GM12892 (cell line): ENCODE results near the gene PRICKLE3.

ENCODE experiments used
- DNase-seq: peaks from one replicate; pipeline ENCODE4 v3.0.0; 2011; ENCODE audit not compliant: insufficient read length
- FAIRE-seq: peaks from 2 replicates; lab custom pipeline; 2011; peaks lifted over from hg19 to GRCh38; lab: Jason Lieb, UNC
- POLR2A ChIP-seq: IDR thresholded peaks from 2 replicates; pipeline ENCODE4 v1.6.1; 2011; ENCODE audit warnings: low read depth, low read length, control low read depth
- POLR2AphosphoS5 ChIP-seq: IDR thresholded peaks from 2 replicates; pipeline ENCODE4 v1.6.1; 2011; ENCODE audit warnings: low read depth, low read length, control low read depth
- TAF1 ChIP-seq: IDR thresholded peaks from 2 replicates; pipeline ENCODE4 v1.6.1; 2011; ENCODE audit warnings: low read depth, mild to moderate bottlenecking, control low read depth, low read length, borderline replicate concordance

Gene PRICKLE3

GRCh38 chrX:49204709-49205108 is 18.5 kb upstream of the PRICKLE3 start:
- TF ChIP-seq TAF1 (no peak), POLR2A (no peak), POLR2AphosphoS5 (no peak)
- DNase-seq (no peak), FAIRE-seq (no peak)

- TF ChIP-seq TAF1 (no peak), POLR2A (no peak), POLR2AphosphoS5 (no peak)
- DNase-seq (no peak), FAIRE-seq (no peak)
Measured at GRCh38 chrX:49204017-49204416, 17.8 kb upstream of the PRICKLE3 start.

- no peak for DNase-seq
- no peak for FAIRE-seq
- TF ChIP-seq TAF1 (no peak), POLR2A (no peak), POLR2AphosphoS5 (no peak)
Measured at GRCh38 chrX:49203536-49203935, 17.4 kb upstream of the PRICKLE3 start.

- TF ChIP-seq POLR2A (no peak), POLR2AphosphoS5 (no peak), TAF1 (no peak)
- FAIRE-seq = peak; percentile 9
- DNase-seq = no peak
Measured at GRCh38 chrX:49202022-49202421, 15.8 kb upstream of the PRICKLE3 start.

- DNase-seq = peak; percentile 88
- TF ChIP-seq POLR2AphosphoS5 (peak; percentile 66), TAF1 (no peak), POLR2A (peak; percentile 76; the same call in 1 of the 2 replicates)
- FAIRE-seq = peak; percentile 78
Measured at GRCh38 chrX:49199906-49200771, 14.0 kb upstream of the PRICKLE3 start, which contains the start of gene SYP. Gene SYP, minus strand, starts transcription at chrX:49200193. Its CDS starts 7 bp downstream, at chrX:49200186.

- no peak for FAIRE-seq
- no peak for DNase-seq
- TF ChIP-seq POLR2A = no peak
- no peak for TF ChIP-seq POLR2AphosphoS5
- no peak for TF ChIP-seq TAF1
Measured at GRCh38 chrX:49199315-49199595, 13.1 kb upstream of the PRICKLE3 start.

GRCh38 chrX:49198540-49199314 is 12.6 kb upstream of the PRICKLE3 start:
- TF ChIP-seq TAF1 = no peak
- no peak for TF ChIP-seq POLR2AphosphoS5
- no peak for TF ChIP-seq POLR2A
- FAIRE-seq = no peak
- no peak for DNase-seq

GRCh38 chrX:49197543-49198087 is 11.4 kb upstream of the PRICKLE3 start:
- DNase-seq = no peak
- no peak for TF ChIP-seq TAF1
- no peak for TF ChIP-seq POLR2AphosphoS5
- TF ChIP-seq POLR2A = no peak
- no peak for FAIRE-seq

- DNase-seq = no peak
- TF ChIP-seq POLR2AphosphoS5 (no peak), POLR2A (no peak), TAF1 (no peak)
- no peak for FAIRE-seq
Measured at GRCh38 chrX:49193542-49193964, 7.4 kb upstream of the PRICKLE3 start.

- FAIRE-seq (no peak), DNase-seq (no peak)
- TF ChIP-seq TAF1 (no peak), POLR2A (no peak), POLR2AphosphoS5 (no peak)
Measured at GRCh38 chrX:49192722-49193328, 6.7 kb upstream of the PRICKLE3 start.

GRCh38 chrX:49191574-49192011 is 5.4 kb upstream of the PRICKLE3 start:
- TF ChIP-seq POLR2A (no peak), POLR2AphosphoS5 (no peak), TAF1 (no peak)
- no peak for DNase-seq

More at GRCh38 chrX:49191574-49192011, 5.4 kb upstream of the PRICKLE3 start:
- no peak for FAIRE-seq
